Subcutaneous adipose tissue (tissue), 4 donors: Measurements from ENCODE around the gene SCNN1B. TPM values are rescaled to one million over a fixed set of nuclear protein-coding genes. Genes with fewer than 3 reads are reported as not detected.

Experiments
- total RNA-seq, 4 donors: library from RNA; depleted of rRNA; stranded (reverse); fragments of >200 nt; gene quantifications; one replicate each; pipeline ENCODE4 v1.1.0, GENCODE V29; 2016
- TF ChIP-seq, protein P1 (sequence below): fragments of 450-650 bp; IDR thresholded peaks from one replicate; pipeline ENCODE4 v1.5.1; 2016; ENCODE audit warnings: low read depth, mild to moderate bottlenecking, control low read depth, antibody characterized with exemption, moderate library complexity

Gene SCNN1B
- total RNA-seq, 4 donors from 2014 or later, result 1.9 to 30.3 (median 5.6) TPM

DNA sequence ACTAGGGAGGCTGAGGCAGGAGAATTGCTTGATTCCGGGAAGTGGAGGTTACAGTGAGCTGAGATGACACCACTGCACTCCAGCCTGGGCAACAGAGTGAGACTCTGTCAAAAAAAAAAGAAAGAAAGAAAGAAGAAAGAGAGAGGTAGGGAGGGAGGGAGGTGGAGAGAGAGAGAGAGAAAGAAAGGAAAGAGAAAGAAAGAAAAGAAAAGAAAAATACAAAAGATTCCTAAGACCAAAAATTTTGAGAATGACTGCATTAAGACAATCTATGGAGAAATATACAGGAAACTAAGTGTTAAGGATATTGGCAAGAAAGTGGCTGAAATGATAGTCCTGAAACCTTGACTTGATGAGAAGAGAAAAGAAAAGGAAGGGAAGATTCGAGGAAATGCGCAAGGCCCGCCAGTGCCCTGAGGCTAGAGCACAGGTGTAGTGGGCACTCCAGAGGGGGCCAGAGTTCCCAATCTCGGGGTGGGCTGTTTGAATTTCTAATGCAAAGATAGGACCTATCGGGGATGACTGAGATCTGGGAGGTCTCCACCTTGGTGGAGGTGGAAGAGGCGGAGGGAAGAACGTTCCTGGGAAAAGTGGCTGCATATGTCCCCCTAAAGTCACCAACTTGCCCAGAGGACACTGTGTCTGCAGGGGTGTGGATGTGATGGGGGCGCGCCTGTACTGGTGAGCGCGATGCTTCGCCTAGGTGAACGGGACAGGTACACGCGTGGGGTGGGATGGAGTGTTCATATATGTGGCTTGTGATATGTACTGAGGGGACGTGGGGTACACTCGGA, 654 bp upstream of the SCNN1B start:
- TF ChIP-seq, protein P1, sequence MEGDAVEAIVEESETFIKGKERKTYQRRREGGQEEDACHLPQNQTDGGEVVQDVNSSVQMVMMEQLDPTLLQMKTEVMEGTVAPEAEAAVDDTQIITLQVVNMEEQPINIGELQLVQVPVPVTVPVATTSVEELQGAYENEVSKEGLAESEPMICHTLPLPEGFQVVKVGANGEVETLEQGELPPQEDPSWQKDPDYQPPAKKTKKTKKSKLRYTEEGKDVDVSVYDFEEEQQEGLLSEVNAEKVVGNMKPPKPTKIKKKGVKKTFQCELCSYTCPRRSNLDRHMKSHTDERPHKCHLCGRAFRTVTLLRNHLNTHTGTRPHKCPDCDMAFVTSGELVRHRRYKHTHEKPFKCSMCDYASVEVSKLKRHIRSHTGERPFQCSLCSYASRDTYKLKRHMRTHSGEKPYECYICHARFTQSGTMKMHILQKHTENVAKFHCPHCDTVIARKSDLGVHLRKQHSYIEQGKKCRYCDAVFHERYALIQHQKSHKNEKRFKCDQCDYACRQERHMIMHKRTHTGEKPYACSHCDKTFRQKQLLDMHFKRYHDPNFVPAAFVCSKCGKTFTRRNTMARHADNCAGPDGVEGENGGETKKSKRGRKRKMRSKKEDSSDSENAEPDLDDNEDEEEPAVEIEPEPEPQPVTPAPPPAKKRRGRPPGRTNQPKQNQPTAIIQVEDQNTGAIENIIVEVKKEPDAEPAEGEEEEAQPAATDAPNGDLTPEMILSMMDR, result no peak

DNA sequence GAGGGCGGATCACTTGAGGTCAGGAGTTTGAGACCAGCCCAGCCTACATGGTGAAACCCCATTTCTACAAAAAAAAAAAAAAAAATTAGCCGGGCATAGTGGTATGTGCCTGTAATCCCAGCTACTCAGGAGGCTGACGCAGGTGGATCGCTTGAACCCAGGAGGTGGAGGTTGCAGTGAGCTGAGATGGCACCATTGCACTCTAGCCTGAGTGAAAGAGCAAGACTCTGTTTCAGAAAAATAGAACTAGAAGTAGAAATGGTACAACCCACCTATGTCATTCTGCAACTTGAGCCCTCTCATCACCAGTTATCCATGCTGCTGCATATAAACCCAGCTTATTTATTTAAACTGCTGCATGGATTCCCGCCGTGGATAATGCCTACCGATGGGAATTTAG, 1.6 kb downstream of the SCNN1B start:
- TF ChIP-seq, protein P1, result no peak

DNA sequence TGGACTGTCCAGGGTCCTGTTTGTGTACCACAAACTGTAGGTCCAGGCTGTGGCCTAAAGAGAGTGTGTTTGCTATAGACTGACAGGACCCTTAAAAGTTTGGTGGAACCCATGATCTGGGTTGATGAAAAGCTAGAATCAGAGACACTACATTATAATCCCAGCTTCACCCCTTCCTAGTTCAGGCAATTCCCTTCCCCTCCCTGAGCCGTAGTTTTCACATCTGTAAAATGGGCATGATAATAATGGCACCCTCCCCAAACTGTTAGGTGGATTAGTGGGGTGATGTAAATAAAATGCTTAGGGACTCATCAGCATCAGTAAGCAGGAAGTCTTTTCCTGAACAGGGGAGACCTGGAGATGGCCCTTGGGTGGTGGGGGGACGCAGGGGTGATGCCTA, 2.5 kb downstream of the SCNN1B start:
- TF ChIP-seq, protein P1, result no peak

DNA sequence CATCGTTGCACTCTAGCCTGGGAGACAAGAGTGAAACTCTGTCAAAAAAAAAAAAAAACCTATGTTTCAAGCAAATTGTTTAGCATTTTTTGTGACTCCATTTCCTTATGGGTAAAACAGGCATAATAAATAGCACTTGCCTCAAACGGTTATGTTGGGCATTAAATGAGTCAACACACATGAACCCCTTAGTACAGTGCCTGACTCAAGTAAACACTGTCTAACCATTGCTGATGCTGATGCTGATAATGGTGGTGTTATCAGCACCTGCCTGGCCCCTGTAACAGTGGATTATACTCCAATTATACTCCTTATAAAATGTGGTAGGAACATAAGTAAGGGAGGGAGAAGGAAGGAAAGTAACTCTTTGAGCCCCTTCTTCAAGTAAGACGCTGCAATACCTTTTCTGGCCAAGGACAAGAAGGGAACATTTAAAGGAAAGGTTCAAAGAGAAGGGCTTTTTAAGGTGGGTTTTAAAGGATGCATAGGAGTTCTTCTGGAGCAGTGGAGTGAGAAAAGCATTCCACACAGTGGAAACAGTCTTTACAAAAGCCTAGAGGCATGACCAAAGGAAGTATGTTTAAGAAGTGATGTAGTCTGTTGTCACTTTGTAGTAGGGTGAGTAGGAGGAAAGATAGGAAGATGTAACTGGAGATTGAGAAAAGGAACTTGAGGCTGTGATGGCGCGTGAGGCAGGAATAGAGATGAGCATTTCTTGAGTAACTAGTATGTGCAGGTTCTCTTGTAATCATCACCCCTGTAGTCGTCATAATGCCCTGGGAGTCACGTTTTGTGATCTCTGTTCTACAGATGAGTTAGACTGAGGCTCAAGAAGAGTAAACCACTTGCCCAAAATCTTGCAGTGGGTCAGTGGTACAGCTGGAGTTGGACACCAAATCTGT, 4.3 kb downstream of the SCNN1B start:
- TF ChIP-seq, protein P1, result no peak

DNA sequence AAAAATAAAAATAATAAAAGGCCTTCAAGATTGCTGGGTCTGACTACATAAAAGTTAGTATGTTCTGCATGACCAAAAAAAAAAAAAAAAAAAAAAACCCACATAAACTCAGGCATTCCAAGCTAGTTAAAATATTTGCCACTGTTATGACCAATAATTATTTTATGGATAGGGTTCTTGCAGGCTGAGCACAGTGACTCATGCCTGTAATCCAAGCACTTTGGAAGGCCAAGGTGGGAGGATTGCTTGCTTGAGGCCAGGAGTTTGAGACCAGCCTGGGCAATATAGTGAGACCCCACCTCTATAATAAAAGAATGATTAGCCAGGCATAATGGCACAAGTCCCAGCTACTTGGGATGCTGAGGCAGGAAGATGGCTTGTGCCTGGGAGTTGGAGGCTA, 8.1 kb downstream of the SCNN1B start:
- TF ChIP-seq, protein P1, result no peak

DNA sequence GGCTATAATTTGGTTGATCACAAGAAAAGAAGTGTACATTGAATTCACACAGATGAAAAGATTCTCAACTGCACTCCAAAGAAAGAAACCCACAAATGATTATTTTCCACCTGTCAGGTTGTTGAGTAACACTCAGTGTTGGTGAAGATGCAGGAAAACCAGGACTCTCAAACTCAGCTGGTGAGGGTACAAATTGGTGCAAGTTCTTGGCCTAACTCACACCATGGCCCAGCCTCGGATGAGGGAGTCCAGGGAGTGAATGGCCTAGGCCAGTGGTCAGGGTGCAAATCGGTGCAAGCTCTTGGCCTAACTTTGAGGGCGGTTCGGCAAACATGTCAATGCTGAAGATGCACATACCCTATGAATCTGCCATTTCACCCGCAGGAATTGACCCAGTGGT, 8.6 kb downstream of the SCNN1B start:
- TF ChIP-seq, protein P1, result no peak

DNA sequence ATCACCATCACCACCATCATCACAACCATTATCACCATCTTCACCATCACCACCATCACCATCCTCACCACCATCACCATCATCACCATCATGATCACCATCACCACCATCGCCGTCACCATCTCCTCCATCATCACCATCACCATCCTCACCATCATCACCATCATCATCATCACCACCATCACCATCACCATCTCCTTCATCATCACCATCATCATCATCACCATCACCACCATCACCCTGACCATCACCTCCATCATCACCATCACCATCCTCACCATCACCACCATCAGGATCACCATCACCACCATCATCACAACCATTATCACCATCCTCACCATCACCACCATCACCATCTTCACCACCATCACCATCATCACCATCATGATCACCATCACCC, 14.1 kb downstream of the SCNN1B start:
- TF ChIP-seq, protein P1, result no peak
